GM18909 (cell line): Measurements from ENCODE around the gene GPHA2.

ENCODE experiments used
- ATAC-seq: cut with Tn5 transposase; IDR thresholded peaks from one replicate; pipeline ENCODE4 v1.9.1; 2021; ENCODE audit warnings: mild to moderate bottlenecking; ENCODE audit not compliant: unreplicated experiment, poor library complexity

Gene GPHA2

GRCh38 chr11:64893194-64894069 is 42.3 kb downstream of the GPHA2 start:
- no peak for ATAC-seq

- no peak for ATAC-seq
These were observed 42.9 kb downstream of the GPHA2 start for GRCh38 chr11:64892838-64893193.

GRCh38 chr11:64892411-64892831 is 43.3 kb downstream of the GPHA2 start:
- no peak for ATAC-seq

GRCh38 chr11:64891880-64892279 is 43.8 kb downstream of the GPHA2 start:
- ATAC-seq = no peak

GRCh38 chr11:64891215-64891848 is 44.4 kb downstream of the GPHA2 start:
- ATAC-seq = no peak

GRCh38 chr11:64890522-64890939 is 45.2 kb downstream of the GPHA2 start:
- no peak for ATAC-seq

GRCh38 chr11:64888729-64889511 is 46.8 kb downstream of the GPHA2 start:
- ATAC-seq = no peak

- ATAC-seq = no peak
These were observed 47.3 kb downstream of the GPHA2 start for GRCh38 chr11:64888406-64888728.

- ATAC-seq = peak; percentile 80
These were observed 47.8 kb downstream of the GPHA2 start for GRCh38 chr11:64887757-64888405.

GRCh38 chr11:64887234-64887756 is 48.4 kb downstream of the GPHA2 start:
- ATAC-seq = no peak

- no peak for ATAC-seq
These were observed 50.1 kb downstream of the GPHA2 start for GRCh38 chr11:64885367-64886286.
